ENCODE results near the gene STRN3.
A peak's percentile ranks its signal among the peaks of the same experiment; 100 is the strongest.

The STRN3 gene

GRCh38 chr14:30882431-30882830 lies 143.7 kb downstream of the STRN3 start:
- H3K27me3 ChIP-seq (ENCODE audit: insufficient read depth, low read length), result no peaks in the 10 kb centered on the region
- H3K9me3 ChIP-seq (ENCODE audit: insufficient read depth, low read depth, low read length), result no peaks in the 10 kb centered on the region
- H3K4me3 ChIP-seq (ENCODE audit: low read length), result no peak overlapping the region
- no peak overlapping the region for H3K27ac ChIP-seq (ENCODE audit: low read depth, low read length)
- WGBS, result 100% methylated on average over 1 of the region's 1 CpG
- no peaks in the 10 kb centered on the region for H3K4me1 ChIP-seq (ENCODE audit: insufficient read depth, low read length)
- 0 out of 2 replicates have a peak, but pooled peaks cover 5% of the 10 kb centered on the region for H3K36me3 ChIP-seq (ENCODE audit: insufficient read depth, low read length)
- H3K9ac ChIP-seq (ENCODE audit: low read depth, low read length), result no peak overlapping the region

GRCh38 chr14:30876692-30877091 lies 149.5 kb downstream of the STRN3 start:
- H3K4me1 ChIP-seq (ENCODE audit: insufficient read depth, low read length), result peaks cover 19% of the 10 kb centered on the region
- H3K4me3 ChIP-seq (ENCODE audit: low read length), result no peak overlapping the region
- WGBS, result 67% methylated on average over 4 of the region's 4 CpGs
- no peaks in the 10 kb centered on the region for H3K9me3 ChIP-seq (ENCODE audit: insufficient read depth, low read depth, low read length)
- H3K27me3 ChIP-seq (ENCODE audit: insufficient read depth, low read length), result peaks cover 46% of the 10 kb centered on the region
- 0 out of 2 replicates have a peak, but pooled peaks cover 5% of the 10 kb centered on the region for H3K36me3 ChIP-seq (ENCODE audit: insufficient read depth, low read length)
- H3K27ac ChIP-seq (ENCODE audit: low read depth, low read length), result no peak overlapping the region
- no peak overlapping the region for H3K9ac ChIP-seq (ENCODE audit: low read depth, low read length)

- H3K9ac ChIP-seq (ENCODE audit: low read depth, low read length), result 0 out of 2 replicates have a peak overlapping the region, but pooled peaks have one; percentile 46
- H3K36me3 ChIP-seq (ENCODE audit: insufficient read depth, low read length), result 0 out of 2 replicates have a peak, but pooled peaks cover under 1% of the 10 kb centered on the region
- WGBS, result 44% methylated on average over 9 of the region's 9 CpGs
- peaks cover 26% of the 10 kb centered on the region for H3K4me1 ChIP-seq (ENCODE audit: insufficient read depth, low read length)
- H3K27ac ChIP-seq (ENCODE audit: low read depth, low read length), result no peak overlapping the region
- H3K27me3 ChIP-seq (ENCODE audit: insufficient read depth, low read length), result peaks cover 46% of the 10 kb centered on the region
- H3K4me3 ChIP-seq (ENCODE audit: low read length), result peak overlapping the region; percentile 56
- no peaks in the 10 kb centered on the region for H3K9me3 ChIP-seq (ENCODE audit: insufficient read depth, low read depth, low read length)
Measured at GRCh38 chr14:30875788-30876053, 150.5 kb downstream of the STRN3 start.

- Histone ChIP-seq H3K36me3 (ENCODE audit: insufficient read depth, low read length) (no peaks in the 10 kb centered on the region), H3K27me3 (ENCODE audit: insufficient read depth, low read length) (peaks cover 46% of the 10 kb centered on the region), H3K9me3 (ENCODE audit: insufficient read depth, low read depth, low read length) (no peaks in the 10 kb centered on the region), H3K9ac (ENCODE audit: low read depth, low read length) (peak overlapping the region; percentile 46), H3K27ac (ENCODE audit: low read depth, low read length) (no peak overlapping the region), H3K4me1 (ENCODE audit: insufficient read depth, low read length) (peaks cover 30% of the 10 kb centered on the region), H3K4me3 (ENCODE audit: low read length) (peak overlapping the region; percentile 56)
- 7% methylated on average over 48 of the region's 48 CpGs for WGBS
Measured at GRCh38 chr14:30874999-30875787, 151.0 kb downstream of the STRN3 start.

GRCh38 chr14:30874120-30874998 lies 151.8 kb downstream of the STRN3 start, which contains the start of gene COCH:
Gene COCH, plus strand, starts transcription at chr14:30874559. Its CDS starts 380 bp downstream, at chr14:30874939.
- Histone ChIP-seq H3K36me3 (ENCODE audit: insufficient read depth, low read length) (no peaks in the 10 kb centered on the region), H3K27ac (ENCODE audit: low read depth, low read length) (no peak within 1 kb of the TSS), H3K9ac (ENCODE audit: low read depth, low read length) (peak within 1 kb of the TSS; percentile 46), H3K9me3 (ENCODE audit: insufficient read depth, low read depth, low read length) (no peaks in the 10 kb centered on the region), H3K27me3 (ENCODE audit: insufficient read depth, low read length) (peaks cover 46% of the 10 kb centered on the region), H3K4me1 (ENCODE audit: insufficient read depth, low read length) (peaks cover 30% of the 10 kb centered on the region), H3K4me3 (ENCODE audit: low read length) (peak within 1 kb of the TSS; percentile 56)
- 3% methylated on average over 99 of the region's 99 CpGs for WGBS

- H3K4me3 ChIP-seq (ENCODE audit: low read length), result peak overlapping the region; percentile 56
- H3K27me3 ChIP-seq (ENCODE audit: insufficient read depth, low read length), result peaks cover 46% of the 10 kb centered on the region
- 66% methylated on average over 19 of the region's 20 CpGs for WGBS
- H3K9me3 ChIP-seq (ENCODE audit: insufficient read depth, low read depth, low read length), result no peaks in the 10 kb centered on the region
- no peak overlapping the region; the same call in 1 of the 2 replicates for H3K9ac ChIP-seq (ENCODE audit: low read depth, low read length)
- H3K36me3 ChIP-seq (ENCODE audit: insufficient read depth, low read length), result no peaks in the 10 kb centered on the region
- H3K27ac ChIP-seq (ENCODE audit: low read depth, low read length), result no peak overlapping the region
- peaks cover 30% of the 10 kb centered on the region for H3K4me1 ChIP-seq (ENCODE audit: insufficient read depth, low read length)
Measured at GRCh38 chr14:30873308-30874119, 152.7 kb downstream of the STRN3 start.

GRCh38 chr14:30872602-30873001 lies 153.6 kb downstream of the STRN3 start:
- WGBS, result 50% methylated on average over 1 of the region's 1 CpG
- H3K4me1 ChIP-seq (ENCODE audit: insufficient read depth, low read length), result peaks cover 30% of the 10 kb centered on the region
- H3K36me3 ChIP-seq (ENCODE audit: insufficient read depth, low read length), result no peaks in the 10 kb centered on the region
- no peak overlapping the region for H3K27ac ChIP-seq (ENCODE audit: low read depth, low read length)
- no peak overlapping the region for H3K4me3 ChIP-seq (ENCODE audit: low read length)
- H3K27me3 ChIP-seq (ENCODE audit: insufficient read depth, low read length), result peaks cover 46% of the 10 kb centered on the region
- no peak overlapping the region for H3K9ac ChIP-seq (ENCODE audit: low read depth, low read length)
- H3K9me3 ChIP-seq (ENCODE audit: insufficient read depth, low read depth, low read length), result no peaks in the 10 kb centered on the region

- Histone ChIP-seq H3K9me3 (ENCODE audit: insufficient read depth, low read depth, low read length) (no peaks in the 10 kb centered on the region), H3K9ac (ENCODE audit: low read depth, low read length) (no peak overlapping the region), H3K4me3 (ENCODE audit: low read length) (no peak overlapping the region), H3K36me3 (ENCODE audit: insufficient read depth, low read length) (no peaks in the 10 kb centered on the region), H3K4me1 (ENCODE audit: insufficient read depth, low read length) (peaks cover 30% of the 10 kb centered on the region), H3K27me3 (ENCODE audit: insufficient read depth, low read length) (peaks cover 22% of the 10 kb centered on the region), H3K27ac (ENCODE audit: low read depth, low read length) (no peak overlapping the region)
- WGBS, result 88% methylated on average over 2 of the region's 2 CpGs
Measured at GRCh38 chr14:30869551-30870155, 156.5 kb downstream of the STRN3 start.

GRCh38 chr14:30868736-30869135 lies 157.4 kb downstream of the STRN3 start:
- Histone ChIP-seq H3K9ac (ENCODE audit: low read depth, low read length) (no peak overlapping the region), H3K4me1 (ENCODE audit: insufficient read depth, low read length) (peaks cover 27% of the 10 kb centered on the region), H3K27me3 (ENCODE audit: insufficient read depth, low read length) (peaks cover 12% of the 10 kb centered on the region), H3K4me3 (ENCODE audit: low read length) (no peak overlapping the region), H3K27ac (ENCODE audit: low read depth, low read length) (no peak overlapping the region), H3K9me3 (ENCODE audit: insufficient read depth, low read depth, low read length) (no peaks in the 10 kb centered on the region), H3K36me3 (ENCODE audit: insufficient read depth, low read length) (no peaks in the 10 kb centered on the region)
- WGBS, result 95% methylated on average over 5 of the region's 5 CpGs

GRCh38 chr14:30864934-30865333 lies 161.2 kb downstream of the STRN3 start:
- no peaks in the 10 kb centered on the region for H3K4me1 ChIP-seq (ENCODE audit: insufficient read depth, low read length)
- H3K4me3 ChIP-seq (ENCODE audit: low read length), result no peak overlapping the region
- no peak overlapping the region for H3K9ac ChIP-seq (ENCODE audit: low read depth, low read length)
- no peaks in the 10 kb centered on the region for H3K27me3 ChIP-seq (ENCODE audit: insufficient read depth, low read length)
- H3K36me3 ChIP-seq (ENCODE audit: insufficient read depth, low read length), result no peaks in the 10 kb centered on the region
- no peaks in the 10 kb centered on the region for H3K9me3 ChIP-seq (ENCODE audit: insufficient read depth, low read depth, low read length)
- over 99% methylated on average over 3 of the region's 5 CpGs for WGBS
- no peak overlapping the region for H3K27ac ChIP-seq (ENCODE audit: low read depth, low read length)
